Activated T-cell treated with anti-CD3 and anti-CD28 coated beads for 1 hour (primary cell): ENCODE data around the gene RBM43.

ENCODE experiments used
- DNase-seq: peaks from one replicate; pipeline ENCODE4 v3.0.0-alpha.2; 2020; ENCODE audit warnings: low read depth

RBM43 gene

DNA sequence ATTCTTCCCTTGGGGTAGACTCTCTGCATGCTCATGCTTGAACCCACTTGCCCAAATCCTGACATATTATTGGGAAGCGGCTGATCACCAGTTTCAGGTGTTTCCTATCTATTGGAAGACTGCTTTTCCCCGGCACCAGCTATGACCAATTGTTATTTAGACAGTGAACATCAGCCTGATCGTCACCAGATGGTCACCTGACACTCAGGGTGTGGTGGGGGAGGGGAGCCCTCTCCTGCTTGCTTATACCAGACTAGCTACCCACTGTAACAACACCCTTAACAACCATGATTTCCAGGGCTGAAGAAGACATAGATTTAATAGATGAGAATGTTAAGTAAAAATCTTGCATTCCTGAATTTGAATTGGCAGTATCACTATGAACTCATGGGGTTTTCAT, 44.3 kb downstream of the RBM43 start:
- DNase-seq = no peak

DNA sequence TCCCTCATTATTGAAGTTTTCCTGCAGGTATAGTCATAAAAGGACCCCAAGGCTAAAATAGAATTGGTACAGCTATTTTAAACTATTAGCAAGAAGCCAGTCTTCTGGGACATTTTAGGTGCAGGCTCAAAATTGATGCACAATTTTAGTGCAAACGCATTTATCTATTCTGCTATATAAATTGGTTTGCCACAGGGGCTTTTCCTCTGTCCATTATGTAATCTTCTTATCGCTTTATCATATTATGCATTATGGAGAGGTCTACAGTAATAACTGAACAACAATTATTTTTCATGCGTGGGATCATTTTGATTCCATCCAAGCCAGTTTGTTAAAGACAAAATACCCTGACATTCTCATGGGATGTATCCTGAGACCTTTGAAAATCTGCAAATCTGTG, 54.6 kb downstream of the RBM43 start:
- DNase-seq = no peak

DNA sequence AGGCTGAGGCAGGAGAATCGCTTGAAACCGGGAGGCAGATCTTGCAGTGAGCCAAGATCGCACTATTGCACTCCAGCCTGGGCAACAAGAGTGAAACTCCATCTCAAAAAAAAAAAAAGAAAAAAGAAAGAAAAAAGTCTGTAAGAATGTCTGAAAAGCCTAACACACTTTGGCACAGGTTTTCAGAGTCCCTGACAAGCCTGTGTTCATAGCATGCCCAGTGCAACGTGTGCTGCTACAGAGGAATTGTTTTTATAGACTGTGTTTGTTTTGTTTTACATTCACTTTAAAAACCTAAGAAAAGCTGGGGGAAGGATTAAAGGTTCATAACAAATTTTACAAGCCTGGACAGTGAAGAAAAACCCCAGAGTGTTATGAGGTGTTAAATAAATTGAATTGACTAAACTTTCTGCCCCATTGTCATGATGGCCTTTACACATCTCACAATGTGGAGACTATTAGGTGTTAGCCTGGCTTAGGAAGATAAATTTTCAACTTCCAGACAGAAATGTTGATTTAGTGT, 55.2 kb downstream of the RBM43 start:
- DNase-seq = no peak

DNA sequence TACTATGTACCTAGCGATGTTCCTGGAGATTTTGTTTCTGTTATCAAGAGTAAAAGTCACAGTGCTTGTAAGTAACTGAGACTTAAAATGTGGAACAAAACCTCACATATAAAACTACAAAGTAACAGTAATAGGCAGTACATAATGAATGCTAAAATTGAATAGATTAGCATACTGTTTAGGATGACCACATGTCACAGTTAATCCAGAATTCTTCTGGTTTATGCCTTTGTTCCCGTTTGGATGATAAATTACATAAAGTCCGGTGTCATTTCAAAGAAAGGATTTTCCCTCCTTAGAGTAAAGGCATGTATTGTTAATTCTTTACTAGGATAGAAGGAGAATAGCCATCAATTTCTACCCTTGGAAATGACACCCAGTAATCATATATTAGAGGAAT, 56.1 kb downstream of the RBM43 start:
- no peak for DNase-seq

DNA sequence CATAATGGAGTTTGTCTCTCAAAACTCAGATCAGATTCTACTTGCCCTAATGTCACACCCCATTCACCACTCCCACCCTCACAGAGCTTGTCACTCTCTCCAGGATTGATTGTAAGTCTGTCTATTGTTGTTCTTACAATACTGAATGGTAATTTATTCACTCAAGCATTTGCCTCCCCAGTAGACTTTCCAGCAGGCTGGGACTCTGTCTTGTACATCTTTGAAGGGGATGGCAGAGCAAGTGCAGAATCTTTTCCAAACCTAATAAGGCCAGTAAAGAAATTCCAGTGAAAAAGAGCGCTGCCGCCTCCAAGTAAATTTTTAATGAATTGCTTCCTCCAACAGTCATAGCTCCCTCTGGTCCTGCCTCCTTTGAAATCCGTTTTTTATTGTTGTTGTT, 56.9 kb downstream of the RBM43 start:
- no peak for DNase-seq

DNA sequence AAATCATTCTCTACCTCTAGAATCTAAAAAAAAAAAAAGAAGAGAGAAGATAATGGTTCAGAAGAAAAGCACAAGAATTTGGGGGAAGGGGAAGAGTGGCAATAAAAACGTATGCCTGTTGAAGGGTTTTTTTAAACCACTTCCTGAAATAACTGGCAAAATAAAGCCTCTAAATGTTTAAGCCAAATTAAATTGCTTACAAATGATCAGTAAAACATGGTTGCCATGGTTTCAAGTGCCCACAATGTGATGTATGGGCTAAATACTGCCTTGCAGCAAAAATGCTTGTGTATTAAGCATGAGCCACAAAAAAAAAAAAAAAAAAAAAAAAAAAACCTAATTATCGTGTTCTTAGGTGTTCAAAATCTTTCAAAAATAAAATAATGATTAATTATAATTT, 60.8 kb downstream of the RBM43 start:
- DNase-seq = no peak

DNA sequence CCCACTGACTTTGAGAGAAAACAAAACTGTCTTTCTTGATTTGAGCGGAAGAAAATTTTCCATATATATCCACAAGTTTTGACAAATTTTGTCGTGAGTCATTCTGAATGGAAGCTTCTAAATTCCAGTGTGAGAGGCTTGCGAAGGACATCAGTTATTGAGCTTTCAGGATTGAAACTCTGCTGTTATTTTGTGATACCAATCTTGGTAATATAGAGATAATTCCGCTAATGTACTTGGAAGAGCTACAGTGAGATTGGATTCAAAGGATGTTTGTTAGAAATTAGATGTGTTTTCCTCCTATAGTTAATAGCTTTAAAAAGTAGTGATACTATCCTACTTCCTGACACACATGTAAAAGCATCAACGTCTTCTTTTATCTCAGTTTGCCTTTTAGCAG, 61.4 kb downstream of the RBM43 start:
- DNase-seq = no peak

DNA sequence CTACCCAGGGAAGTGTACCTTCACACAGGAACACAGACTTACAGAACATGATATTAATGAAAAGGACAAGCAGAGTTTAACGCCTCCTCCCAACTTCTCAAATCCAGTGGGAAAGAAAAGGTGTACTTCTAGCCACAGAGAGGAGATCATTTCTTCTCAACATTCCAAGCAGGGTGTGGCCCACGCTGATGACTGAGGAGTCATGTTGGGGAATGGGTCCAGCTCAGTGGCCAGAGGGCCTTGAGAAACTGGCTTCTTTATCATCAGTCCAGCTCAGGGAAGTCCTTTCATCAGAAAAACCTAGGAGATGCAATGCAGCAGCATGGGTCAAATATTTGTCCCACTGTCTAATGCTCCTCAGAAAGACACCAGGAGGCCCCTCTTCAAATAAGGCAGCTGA, 63.0 kb downstream of the RBM43 start:
- DNase-seq = no peak
